AG04449 (cell line): ENCODE results near the gene OCA2.

Experiments used
- CTCF ChIA-PET: fragments of 350-600 bp; formaldehyde crosslinking; extraction: SDS; loops from one replicate; lab custom pipeline; 2021; ENCODE audit warnings: antibody characterized with exemption; lab: Yijun Ruan, JAX
- POLR2A ChIA-PET: fragments of 400-600, 350-600 bp; formaldehyde crosslinking; extraction: SDS; loops from one replicate; lab custom pipeline; 2020; ENCODE audit warnings: antibody characterized with exemption, inconsistent platforms; lab: Yijun Ruan, JAX
- DNase-seq: peaks from one replicate; pipeline ENCODE4 v3.0.0-alpha.2; 2010; ENCODE audit warnings: low read depth, low spot score
- H3K4me3 ChIP-seq: 2 replicates; pipeline ENCODE4 v1.5.1; 2011; ENCODE audit warnings: low read depth, mild to moderate bottlenecking, control low read depth, low read length
- TF ChIP-seq, protein P1 (sequence below): IDR thresholded peaks from one replicate; pipeline ENCODE4 v1.5.1; 2011; ENCODE audit warnings: mild to moderate bottlenecking, moderate library complexity, low read length, control low read depth, inconsistent platforms; ENCODE audit not compliant: insufficient read depth; ENCODE audit errors: missing control alignments

The OCA2 gene

GRCh38 chr15:27906802-27907201, 192.3 kb downstream of the OCA2 start:
- TF ChIP-seq, protein P1, sequence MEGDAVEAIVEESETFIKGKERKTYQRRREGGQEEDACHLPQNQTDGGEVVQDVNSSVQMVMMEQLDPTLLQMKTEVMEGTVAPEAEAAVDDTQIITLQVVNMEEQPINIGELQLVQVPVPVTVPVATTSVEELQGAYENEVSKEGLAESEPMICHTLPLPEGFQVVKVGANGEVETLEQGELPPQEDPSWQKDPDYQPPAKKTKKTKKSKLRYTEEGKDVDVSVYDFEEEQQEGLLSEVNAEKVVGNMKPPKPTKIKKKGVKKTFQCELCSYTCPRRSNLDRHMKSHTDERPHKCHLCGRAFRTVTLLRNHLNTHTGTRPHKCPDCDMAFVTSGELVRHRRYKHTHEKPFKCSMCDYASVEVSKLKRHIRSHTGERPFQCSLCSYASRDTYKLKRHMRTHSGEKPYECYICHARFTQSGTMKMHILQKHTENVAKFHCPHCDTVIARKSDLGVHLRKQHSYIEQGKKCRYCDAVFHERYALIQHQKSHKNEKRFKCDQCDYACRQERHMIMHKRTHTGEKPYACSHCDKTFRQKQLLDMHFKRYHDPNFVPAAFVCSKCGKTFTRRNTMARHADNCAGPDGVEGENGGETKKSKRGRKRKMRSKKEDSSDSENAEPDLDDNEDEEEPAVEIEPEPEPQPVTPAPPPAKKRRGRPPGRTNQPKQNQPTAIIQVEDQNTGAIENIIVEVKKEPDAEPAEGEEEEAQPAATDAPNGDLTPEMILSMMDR, result no peak
- no peak for DNase-seq
- ChIA-PET POLR2A (no interaction called here), CTCF (no interaction called here)
- no peak overlapping the region for H3K4me3 ChIP-seq

GRCh38 chr15:27903405-27903804, 195.7 kb downstream of the OCA2 start:
- TF ChIP-seq, protein P1, result no peak
- POLR2A ChIA-PET, result no interaction called here
- DNase-seq, result no peak
- CTCF ChIA-PET, result no interaction called here
- H3K4me3 ChIP-seq, result no peak overlapping the region

- ChIA-PET CTCF (no interaction called here), POLR2A (no interaction called here)
- no peak for DNase-seq
- H3K4me3 ChIP-seq, result no peak overlapping the region
- TF ChIP-seq, protein P1, result no peak
Measured at GRCh38 chr15:27902680-27903385, 196.3 kb downstream of the OCA2 start.

GRCh38 chr15:27899583-27900285, 199.4 kb downstream of the OCA2 start:
- ChIA-PET POLR2A (no interaction called here), CTCF (no interaction called here)
- H3K4me3 ChIP-seq, result no peak overlapping the region
- TF ChIP-seq, protein P1, result no peak
- DNase-seq, result no peak

GRCh38 chr15:27897481-27897880, 201.6 kb downstream of the OCA2 start:
- no peak for DNase-seq
- no peak overlapping the region for H3K4me3 ChIP-seq
- POLR2A ChIA-PET, result no interaction called here
- CTCF ChIA-PET, result no interaction called here
- TF ChIP-seq, protein P1, result no peak

DNA sequence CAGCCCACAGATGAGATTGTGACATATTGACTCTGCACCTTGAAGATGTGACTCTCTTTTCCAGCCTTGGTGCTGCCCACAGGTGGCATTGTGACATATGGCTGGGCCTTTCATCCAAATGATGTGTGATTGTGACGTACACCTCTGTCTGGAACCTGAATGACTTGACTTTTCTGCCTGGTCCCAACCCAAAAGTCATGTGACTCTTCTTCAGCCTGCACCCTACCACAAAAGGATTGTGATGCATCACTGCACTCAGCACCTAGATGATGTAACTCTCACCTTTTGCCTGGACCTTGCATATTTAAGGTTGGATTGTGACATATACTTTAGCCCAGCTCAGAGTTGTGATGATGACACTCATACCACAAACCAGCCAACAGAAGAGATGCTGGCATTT, 204.5 kb downstream of the OCA2 start:
- no peak overlapping the region for H3K4me3 ChIP-seq
- ChIA-PET POLR2A (no interaction called here), CTCF (no interaction called here)
- TF ChIP-seq, protein P1, result no peak
- DNase-seq, result no peak
